ENCODE measurements around the gene NAA10. TPM values are rescaled to one million over a fixed set of nuclear protein-coding genes. Genes with fewer than 3 reads are reported as not detected.

The NAA10 gene
- total RNA-seq, 1 donor from 2014 or later = 4.1 TPM

DNA sequence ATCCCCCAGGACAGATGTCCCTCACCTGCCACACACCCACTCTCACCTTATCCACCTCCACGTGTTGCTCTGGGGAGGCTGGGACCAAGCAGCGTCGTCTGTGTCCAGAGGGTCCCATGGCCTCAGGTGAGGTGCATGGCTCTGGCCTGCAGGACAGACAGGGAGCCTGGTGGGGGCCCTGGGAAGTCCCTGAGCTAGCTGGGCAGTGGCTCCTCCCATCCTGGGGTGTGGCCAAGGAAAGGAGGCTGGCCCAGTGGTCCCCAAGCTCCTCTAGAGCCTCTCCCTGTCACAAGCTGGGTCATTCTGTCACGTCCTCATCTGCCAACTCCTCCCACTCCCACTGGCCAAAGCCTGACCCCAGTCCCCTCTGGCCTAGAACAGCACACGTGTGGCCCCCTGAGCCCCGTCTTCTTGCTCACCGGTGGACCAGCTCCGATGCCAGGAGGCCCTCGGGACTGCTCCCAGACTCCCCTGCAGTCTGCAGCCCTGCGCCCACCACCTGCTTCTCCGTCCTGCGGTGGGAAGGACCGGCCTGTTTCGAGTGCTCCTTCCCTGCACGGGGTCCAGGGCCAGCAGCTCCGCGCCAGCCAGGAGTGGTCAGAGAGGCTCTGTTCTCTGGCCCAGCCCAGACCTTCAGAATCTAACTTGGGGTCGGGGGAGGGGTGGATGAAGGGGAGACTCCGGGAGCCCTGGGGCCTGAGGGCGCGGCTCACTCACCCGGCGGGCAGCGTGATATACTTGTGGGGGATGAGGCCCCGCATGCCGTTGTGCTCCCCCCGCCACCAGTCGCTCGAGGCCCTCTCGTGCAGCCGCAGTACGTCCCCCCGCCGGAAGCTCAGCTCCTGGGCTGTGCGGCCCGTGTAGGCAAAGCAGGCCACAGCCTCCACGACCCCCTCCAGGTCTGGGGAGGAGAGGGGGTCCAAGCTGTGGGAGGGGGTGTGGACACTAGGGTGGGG is 25.5 kb downstream of the NAA10 start:
- no peak for DNase-seq (ENCODE audit: low spot score)

DNA sequence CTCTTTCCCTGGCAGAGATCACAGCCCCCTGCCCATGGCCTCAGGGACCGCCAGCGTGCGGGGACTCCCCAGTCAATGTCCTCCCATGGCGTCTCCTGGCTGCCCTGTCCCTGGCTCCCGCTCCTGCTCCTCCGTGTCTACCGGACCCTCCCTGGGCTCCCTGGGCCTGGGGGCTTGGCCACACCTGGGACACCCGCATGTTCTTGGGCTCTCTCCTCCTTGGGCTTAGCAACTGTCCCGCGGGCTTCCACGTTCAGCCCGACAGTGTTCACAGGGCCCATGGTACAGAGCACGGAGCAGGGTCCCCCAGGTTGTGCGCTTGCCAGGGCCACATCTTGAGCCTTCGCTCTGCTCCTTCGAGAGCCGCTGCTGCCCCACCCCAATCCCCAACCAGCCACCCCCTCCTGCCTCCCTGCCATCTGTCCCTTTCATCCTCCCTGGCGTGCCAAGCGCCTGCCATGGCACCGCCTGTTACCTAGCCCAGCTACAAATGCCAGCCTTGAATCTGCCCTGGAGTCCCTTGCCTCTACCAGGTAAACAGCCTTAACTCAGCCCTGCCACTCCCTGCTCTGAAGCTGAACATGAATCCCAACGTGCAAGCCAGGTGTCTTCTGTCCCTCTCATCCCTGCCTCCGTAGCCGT is 26.5 kb downstream of the NAA10 start:
- no peak for DNase-seq (ENCODE audit: low spot score)

DNA sequence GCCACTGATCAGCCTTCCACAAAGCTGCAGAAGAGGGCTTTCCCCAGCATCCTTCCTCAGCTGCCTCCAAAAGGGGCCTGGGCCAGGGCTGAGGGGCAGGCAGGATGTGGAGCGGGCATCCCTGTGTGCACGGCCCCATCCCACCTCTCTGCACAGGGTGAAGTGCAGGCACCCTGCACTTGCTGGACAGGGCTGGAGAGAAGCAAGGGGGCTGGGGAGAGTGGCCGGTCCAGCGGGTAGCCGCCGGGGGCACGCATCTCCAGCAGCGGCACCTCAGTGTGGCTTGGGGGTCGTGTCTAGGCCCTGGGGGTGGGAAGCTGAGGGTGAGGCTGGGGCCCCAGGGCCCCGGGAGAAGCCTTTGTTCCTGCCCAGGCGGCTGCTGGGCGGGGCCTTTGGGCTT is 27.4 kb downstream of the NAA10 start:
- DNase-seq (ENCODE audit: low spot score) = no peak

DNA sequence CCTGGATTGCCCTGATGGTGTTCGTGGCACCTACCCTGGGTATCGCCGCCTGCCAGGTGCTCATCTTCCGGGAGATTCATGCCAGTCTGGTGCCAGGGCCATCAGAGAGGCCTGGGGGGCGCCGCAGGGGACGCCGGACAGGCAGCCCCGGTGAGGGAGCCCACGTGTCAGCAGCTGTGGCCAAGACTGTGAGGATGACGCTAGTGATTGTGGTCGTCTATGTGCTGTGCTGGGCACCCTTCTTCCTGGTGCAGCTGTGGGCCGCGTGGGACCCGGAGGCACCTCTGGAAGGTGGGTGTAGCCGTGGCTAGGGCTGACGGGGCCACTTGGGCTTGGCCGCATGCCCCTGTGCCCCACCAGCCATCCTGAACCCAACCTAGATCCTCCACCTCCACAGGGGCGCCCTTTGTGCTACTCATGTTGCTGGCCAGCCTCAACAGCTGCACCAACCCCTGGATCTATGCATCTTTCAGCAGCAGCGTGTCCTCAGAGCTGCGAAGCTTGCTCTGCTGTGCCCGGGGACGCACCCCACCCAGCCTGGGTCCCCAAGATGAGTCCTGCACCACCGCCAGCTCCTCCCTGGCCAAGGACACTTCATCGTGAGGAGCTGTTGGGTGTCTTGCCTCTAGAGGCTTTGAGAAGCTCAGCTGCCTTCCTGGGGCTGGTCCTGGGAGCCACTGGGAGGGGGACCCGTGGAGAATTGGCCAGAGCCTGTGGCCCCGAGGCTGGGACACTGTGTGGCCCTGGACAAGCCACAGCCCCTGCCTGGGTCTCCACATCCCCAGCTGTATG is 28.5 kb downstream of the NAA10 start:
- DNase-seq (ENCODE audit: low spot score) = no peak

GRCh38 chrX:153905481-153906095 is 29.2 kb downstream of the NAA10 start:
- no peak for DNase-seq (ENCODE audit: low spot score)

DNA sequence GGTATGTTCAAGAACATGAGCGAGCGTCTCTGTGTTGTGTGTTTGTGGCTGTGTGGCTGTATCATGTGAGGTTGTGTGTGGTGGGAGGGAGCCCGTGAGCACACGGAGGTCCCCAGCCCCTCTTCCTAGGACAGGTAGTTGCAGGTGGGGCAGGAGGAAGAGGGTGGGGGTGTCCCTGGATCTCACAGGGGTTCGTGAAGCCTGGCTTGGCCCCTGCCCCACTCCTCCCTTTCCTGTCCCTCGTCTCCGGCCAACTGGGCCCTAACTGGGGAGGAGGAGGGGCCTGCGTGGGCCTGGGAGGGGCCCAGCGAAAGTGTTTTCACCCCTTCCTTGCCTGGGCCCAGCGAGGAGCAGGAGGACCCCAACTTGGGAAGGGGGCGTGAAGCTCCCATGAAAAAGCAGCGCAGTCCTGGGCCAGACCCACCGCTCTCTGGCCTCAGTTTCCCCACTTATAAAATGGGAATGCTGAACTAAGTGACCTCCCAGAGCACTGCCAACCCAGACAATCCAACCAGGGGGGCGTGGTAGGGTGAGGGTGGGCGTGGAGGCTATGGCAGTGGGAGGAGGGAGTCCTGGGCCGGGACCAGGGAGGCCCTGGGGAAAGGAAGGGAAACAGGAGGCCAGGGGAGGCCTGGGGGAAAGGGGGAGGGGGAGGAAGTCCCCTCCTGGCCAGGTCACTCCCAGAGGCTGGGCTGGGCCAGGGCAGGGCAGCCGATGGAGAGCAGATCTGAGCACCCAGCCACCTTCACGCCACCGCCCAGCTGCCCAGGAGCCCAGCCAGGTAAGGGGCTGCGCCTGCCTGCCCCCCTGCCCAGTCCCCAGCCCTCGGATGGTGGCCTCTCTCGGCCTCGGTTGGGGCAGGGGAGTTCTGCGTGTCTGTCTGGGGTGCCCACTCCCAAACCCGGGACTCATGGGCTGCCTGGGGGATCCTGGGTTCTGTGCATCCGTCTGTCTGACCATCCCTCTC is 30.6 kb downstream of the NAA10 start, which contains the start of gene AVPR2:
TSS of gene AVPR2 (plus strand) at position 683 of the 967 bp plus-strand sequence. CDS start 473 bp downstream, outside the sequence.
- peak; percentile 45 for DNase-seq (ENCODE audit: low spot score)

DNA sequence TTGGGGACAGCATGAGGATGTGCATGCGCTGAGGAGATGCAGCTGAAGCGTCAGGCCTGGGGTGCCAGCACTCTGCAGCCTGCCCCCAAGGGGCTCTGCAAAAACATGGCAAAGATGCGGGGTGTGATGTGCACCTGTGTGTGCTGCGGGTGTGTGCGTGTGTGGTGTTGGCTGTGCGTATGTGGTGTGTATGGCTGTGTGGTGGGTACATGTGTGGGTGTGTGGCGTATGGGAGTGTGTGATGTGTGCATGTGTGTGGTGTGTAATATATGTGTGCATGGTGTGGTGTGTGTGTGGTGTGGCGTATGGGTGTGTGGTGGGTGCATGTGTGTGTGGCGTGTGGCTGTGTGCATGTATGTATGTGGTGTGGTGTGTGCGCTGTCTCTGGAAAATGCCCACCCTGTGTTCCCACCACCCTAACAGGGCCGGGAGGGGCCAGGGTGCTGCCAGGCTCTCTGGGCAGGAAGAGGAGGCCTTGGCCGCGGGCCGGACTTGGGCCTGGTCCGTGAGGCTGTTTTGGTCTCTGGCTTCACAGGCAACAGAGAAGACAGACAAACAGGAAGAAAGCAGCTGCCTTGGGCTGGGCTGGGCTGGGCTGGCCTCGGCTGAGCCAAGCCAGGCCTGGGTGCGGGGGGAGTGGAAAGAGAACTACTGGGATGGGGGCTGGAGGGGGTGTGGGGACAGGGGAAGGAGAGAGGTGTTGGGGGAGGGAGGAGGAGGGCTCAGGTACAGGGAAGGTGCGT is 31.4 kb downstream of the NAA10 start:
- DNase-seq (ENCODE audit: low spot score) = peak; percentile 48

- DNase-seq (ENCODE audit: low spot score) = no peak
Observed at GRCh38 chrX:153902385-153902784, 32.5 kb downstream of the NAA10 start.

- no peak for DNase-seq (ENCODE audit: low spot score)
Observed at GRCh38 chrX:153901753-153902140, 33.1 kb downstream of the NAA10 start.

GRCh38 chrX:153900831-153901752 is 33.7 kb downstream of the NAA10 start:
- DNase-seq (ENCODE audit: low spot score) = peak; percentile 86

- DNase-seq (ENCODE audit: low spot score) = no peak
Observed at GRCh38 chrX:153897899-153898298, 36.9 kb downstream of the NAA10 start.

GRCh38 chrX:153889123-153889522 is 45.7 kb downstream of the NAA10 start:
- DNase-seq (ENCODE audit: low spot score) = no peak

DNA sequence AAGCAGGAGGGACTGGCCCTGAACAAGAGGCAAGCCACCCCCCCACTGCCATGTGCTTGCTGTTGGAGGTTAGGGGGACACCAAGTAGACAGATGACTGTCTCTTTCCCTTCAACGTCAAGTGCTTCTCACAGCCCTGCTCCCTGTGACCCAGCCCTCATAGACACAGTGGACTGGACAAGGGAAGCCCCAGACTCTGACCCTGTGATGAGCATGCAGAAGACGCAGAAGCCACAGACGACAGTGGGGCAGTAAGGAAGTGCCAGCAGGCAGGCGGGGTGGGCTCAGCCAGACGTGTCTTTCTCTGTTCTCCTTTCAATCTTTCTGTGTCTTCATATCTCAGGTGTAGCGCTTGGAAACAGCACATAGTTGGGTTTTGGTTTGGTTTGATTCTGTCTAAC is 46.5 kb downstream of the NAA10 start:
- no peak for DNase-seq (ENCODE audit: low spot score)

DNA sequence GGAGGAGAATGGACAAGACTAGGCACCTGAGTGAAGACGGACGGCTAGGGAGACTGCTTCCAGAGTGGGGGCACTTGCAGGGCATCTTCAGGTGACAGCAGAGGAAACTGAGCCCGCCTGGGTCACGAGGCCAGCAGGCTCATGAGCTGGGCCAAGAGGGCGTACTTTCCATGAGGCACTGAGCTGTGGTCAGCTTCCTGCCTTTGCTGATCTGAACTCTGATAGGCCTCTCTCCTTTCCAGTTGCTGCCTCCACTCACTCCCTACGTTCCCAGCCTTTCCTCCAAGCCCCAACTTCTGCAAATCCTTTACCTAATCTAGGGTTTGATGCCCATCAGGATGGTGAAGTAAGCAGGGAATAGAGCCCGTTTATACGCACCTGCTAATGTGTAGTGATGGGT is 47.5 kb downstream of the NAA10 start:
- no peak for DNase-seq (ENCODE audit: low spot score)

- no peak for DNase-seq (ENCODE audit: low spot score)
Observed at GRCh38 chrX:153886915-153887314, 47.9 kb downstream of the NAA10 start.

GRCh38 chrX:153885968-153886903 is 48.6 kb downstream of the NAA10 start, which contains the start of gene L1CAM:
L1CAM (minus strand) TSS chrX:153886173; CDS start chrX:153875836, 10,337 bp downstream.
- DNase-seq (ENCODE audit: low spot score) = no peak

GRCh38 chrX:153885208-153885787 is 49.5 kb downstream of the NAA10 start:
- DNase-seq (ENCODE audit: low spot score) = no peak
